ENCODE results near the gene CFAP43.

- TF ChIP-seq POLR2AphosphoS5 (IDR thresholded peaks at IDR 0.05) = no peak
- no peak for TF ChIP-seq CTCF (IDR thresholded peaks at IDR 0.05)
These were observed 11.3 kb upstream of the CFAP43 start for GRCh38 chr10:104243512-104243911.

Data from esophagus muscularis mucosa (tissue), 3 donors.